HG03060 (cell line): ENCODE results near the gene SLC9A3.
"Not testable (repeated sequence)": the region's sequence is repeated elsewhere in the genome, so short reads cannot be mapped to it uniquely, and the experiment has no call there.

Experiments used
- ATAC-seq: cut with Tn5 transposase; IDR thresholded peaks from one replicate; pipeline ENCODE4 v1.9.1; 2021; ENCODE audit warnings: low read depth, moderate number of reproducible peaks; ENCODE audit not compliant: unreplicated experiment

The SLC9A3 gene

GRCh38 chr5:492314-492893 is 31.8 kb downstream of the SLC9A3 start:
- no peak for ATAC-seq

DNA sequence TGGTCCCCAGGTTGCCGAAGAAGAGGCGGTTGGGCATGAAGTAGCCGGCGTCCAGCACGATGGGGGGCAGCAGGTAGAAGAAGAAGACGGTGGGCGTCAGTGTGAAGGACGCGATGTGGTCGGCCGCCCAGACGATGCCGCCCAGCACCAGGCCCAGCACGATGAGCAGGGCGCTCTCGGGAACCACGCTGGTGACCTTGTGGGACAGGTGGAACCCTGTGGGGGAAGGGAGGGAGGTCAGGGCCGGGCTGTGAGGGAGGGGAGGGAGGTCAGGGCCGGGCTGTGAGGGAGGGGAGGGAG is 32.4 kb downstream of the SLC9A3 start:
- no peak for ATAC-seq

- no peak for ATAC-seq
These were observed 33.0 kb downstream of the SLC9A3 start for GRCh38 chr5:491119-491855.

- ATAC-seq: no peak
These were observed 33.8 kb downstream of the SLC9A3 start for GRCh38 chr5:490116-491106.

DNA sequence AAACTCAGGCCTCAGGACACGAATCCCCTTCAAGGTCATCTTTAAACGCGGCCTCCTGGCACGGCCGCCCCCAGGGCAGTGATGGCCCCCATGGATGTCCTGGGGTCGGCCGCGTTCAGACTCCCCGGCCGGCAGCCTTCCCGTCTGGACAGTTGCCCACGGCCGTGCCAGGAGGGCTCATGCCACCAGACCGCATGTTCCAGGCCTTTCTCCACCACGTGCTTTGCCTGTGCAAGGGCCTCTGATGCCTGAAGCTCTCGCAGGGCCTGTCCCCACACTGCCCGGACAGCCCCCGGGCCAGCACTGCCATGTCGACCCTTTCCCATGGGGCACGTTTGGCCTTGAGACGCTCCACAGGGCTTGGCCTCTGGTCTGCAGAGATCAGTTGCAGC is 34.6 kb downstream of the SLC9A3 start:
- no peak for ATAC-seq

- ATAC-seq: no peak
These were observed 35.2 kb downstream of the SLC9A3 start for GRCh38 chr5:488744-489688.

- ATAC-seq: no peak
These were observed 36.0 kb downstream of the SLC9A3 start for GRCh38 chr5:488241-488640.

- ATAC-seq: not testable (repeated sequence)
These were observed 37.7 kb downstream of the SLC9A3 start for GRCh38 chr5:486597-486996.

GRCh38 chr5:485946-486491 is 38.2 kb downstream of the SLC9A3 start:
- ATAC-seq: no peak

DNA sequence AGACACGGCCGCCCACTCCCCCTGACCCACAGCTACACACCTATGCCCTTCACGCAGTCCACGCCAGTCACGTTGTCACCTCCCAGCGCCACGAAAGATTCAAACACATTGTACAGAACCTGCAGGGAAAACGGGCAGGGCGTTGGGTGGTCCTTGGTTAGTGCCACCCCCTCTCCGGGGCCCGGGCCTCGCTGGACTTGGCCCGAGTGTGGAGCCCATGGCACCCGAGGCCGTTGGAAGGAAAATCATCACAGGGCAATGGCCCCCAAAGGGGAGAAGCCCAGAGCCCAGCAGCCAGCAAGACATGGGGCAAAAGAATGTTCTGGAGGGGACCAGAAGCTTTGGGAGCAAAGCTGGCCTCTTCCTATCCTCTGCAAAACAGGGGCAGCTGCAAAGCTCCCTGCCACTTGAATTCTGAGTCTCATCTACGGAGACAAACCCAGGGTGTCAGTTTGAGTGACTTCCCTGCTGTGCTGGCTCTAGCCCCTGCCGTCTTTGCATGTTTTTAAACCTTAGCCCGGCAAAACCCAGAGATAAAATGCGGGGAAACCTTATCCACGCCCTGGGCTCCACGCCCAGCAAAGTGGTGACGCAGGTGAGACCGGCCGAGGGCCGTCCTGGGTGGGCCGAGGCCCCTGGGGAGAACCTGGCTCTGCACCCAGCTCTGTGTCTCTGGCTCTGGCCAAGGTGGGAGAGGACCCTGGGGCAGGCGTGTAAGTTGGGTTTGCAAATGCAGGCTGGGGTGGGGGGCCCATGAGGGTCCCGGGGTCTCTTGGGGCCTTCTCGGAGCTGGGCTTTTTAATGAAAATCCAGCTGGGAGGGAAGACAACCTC is 38.9 kb downstream of the SLC9A3 start:
- no peak for ATAC-seq

- no peak for ATAC-seq
These were observed 39.7 kb downstream of the SLC9A3 start for GRCh38 chr5:484556-484955.

DNA sequence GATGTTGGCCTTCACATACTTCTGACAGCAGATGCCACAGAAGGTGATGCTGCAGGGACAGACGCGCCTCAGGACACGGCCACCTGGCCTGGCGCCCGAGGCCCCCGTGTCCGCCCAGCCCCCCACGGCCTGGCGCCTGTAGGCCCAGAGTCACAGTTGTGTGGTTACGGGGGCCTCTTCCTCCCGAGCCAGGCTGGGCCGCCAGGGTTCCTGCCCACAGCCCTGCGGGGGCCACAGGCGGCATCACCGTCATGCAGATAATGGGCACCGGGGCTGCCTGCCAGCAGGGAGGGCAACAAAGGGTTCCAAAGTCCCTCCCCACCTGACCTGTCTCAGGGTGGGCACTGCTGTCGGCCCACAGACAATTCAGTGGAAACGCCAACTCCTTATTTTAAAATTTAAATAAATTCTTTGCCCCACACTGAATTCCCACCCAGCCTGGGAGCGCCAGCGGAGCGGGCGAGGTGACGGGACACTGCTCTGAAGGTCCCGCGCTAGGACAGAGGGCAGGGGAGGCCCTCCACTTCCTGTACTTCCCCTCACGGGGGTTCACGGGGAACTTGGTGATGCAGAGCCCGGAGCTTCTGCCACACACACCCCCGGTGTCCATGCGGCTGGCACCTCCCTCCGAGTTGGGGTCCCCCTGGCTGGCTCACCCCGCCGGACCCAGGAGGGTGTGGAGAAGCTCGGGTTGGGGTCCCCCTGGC is 40.7 kb downstream of the SLC9A3 start:
- ATAC-seq: no peak

- no peak for ATAC-seq
These were observed 41.2 kb downstream of the SLC9A3 start for GRCh38 chr5:483011-483410.

GRCh38 chr5:482506-482905 is 41.7 kb downstream of the SLC9A3 start:
- no peak for ATAC-seq

DNA sequence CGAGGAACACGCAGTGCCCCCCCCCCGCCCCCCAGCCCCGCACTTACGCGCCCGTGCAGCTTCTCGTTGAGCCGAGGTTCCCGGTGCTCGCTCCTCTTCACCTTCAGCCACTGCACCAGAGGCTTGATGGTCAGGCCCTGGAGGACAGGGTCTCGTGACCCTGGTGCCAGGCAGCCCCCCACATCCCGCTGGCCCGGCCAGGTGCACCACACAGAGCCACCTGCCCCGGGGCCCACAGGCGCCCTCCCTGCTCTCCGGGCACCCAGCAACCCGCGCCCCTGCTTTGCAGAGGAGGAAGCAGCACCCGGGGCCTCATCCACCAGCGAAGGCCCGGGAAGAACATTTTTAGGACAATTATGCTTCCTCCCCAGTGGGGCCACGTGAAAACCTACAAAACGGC is 42.2 kb downstream of the SLC9A3 start:
- ATAC-seq: no peak

GRCh38 chr5:481347-481746 is 42.9 kb downstream of the SLC9A3 start:
- no peak for ATAC-seq

- ATAC-seq: no peak
These were observed 44.5 kb downstream of the SLC9A3 start for GRCh38 chr5:479566-480319.

- no peak for ATAC-seq
These were observed 45.2 kb downstream of the SLC9A3 start for GRCh38 chr5:478982-479535.
